DMS153 treated with DMSO at 0.1 percent for 48 hours (cell line): ENCODE measurements around the gene AKAP9.
"Not testable (repeated sequence)": the region's sequence is repeated elsewhere in the genome, so short reads cannot be mapped to it uniquely, and the experiment has no call there.

Experiments used
- DNase-seq: peaks from one replicate; lab custom pipeline; 2025; ENCODE audit not compliant: unreplicated experiment; lab: John Stamatoyannopoulos, UW

AKAP9 gene

GRCh38 chr7:92006046-92006445 lies 65.4 kb downstream of the AKAP9 start:
- DNase-seq, result no peak

- DNase-seq, result no peak
Measured at GRCh38 chr7:92010215-92010614, 69.6 kb downstream of the AKAP9 start.

GRCh38 chr7:92013611-92014010 lies 72.9 kb downstream of the AKAP9 start:
- DNase-seq, result no peak

DNA sequence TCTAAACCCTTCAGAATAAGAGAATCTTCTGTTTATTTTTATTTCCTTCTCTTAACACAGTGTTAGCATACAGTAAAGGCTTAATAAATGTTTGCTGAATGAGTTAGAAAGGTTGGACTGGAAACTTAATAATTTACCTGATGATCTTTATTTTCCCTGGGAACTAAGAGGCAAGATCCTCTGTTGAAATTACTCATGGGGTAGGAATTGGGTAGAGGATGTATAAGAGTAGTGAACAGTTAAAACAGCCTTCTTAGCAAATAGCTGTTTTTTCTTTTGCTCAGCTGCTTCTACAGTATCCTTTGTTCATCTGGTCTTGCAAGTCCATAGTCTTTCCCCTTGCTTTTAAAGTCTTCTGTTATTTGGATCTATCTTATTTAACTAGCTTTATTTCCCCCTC lies 80.0 kb downstream of the AKAP9 start:
- DNase-seq, result no peak

- DNase-seq, result no peak
Measured at GRCh38 chr7:92025260-92025659, 84.6 kb downstream of the AKAP9 start.

- DNase-seq, result not testable (repeated sequence)
Measured at GRCh38 chr7:92026635-92027034, 86.0 kb downstream of the AKAP9 start.

- DNase-seq, result not testable (repeated sequence)
Measured at GRCh38 chr7:92027128-92027527, 86.5 kb downstream of the AKAP9 start.

- no peak for DNase-seq
Measured at GRCh38 chr7:92028226-92028625, 87.6 kb downstream of the AKAP9 start.

DNA sequence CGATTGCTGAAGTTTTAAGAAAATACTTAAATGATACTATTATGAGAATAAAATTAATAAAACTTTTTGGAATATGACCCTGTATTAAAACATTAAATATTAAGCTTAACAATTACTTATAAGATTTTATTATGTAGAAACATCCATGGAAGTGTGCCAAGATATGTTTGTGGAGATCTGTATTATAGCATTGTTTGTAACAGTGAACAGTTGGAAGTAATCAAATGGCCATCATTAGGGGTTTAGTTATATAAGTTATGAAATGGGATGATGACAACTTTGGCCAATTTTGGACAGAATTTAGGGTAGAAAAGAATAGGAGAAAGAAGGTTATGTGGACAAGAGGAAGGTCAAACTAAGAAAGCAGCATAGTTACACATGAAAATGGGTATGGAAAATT lies 88.0 kb downstream of the AKAP9 start:
- no peak for DNase-seq

- no peak for DNase-seq
Measured at GRCh38 chr7:92034116-92034515, 93.5 kb downstream of the AKAP9 start.

DNA sequence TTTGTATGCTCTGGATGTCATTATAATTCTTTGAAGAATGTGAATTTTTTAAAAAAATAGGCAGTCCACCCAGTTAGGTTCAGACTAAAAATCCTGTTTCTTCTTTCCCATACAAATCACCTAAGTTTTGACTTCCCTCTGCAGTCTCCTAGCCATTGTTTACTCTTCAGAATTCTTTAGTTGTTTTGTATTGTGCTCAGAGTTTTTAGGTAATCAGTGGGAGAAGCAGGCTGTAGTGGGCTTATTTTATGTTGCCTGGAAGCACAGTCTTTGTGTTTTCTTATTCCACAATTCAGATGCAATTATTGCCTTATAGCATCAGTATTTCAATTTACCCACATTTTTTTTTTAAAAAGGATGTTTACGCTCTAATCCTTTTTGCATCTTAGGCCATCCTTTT lies 94.9 kb downstream of the AKAP9 start:
- no peak for DNase-seq

DNA sequence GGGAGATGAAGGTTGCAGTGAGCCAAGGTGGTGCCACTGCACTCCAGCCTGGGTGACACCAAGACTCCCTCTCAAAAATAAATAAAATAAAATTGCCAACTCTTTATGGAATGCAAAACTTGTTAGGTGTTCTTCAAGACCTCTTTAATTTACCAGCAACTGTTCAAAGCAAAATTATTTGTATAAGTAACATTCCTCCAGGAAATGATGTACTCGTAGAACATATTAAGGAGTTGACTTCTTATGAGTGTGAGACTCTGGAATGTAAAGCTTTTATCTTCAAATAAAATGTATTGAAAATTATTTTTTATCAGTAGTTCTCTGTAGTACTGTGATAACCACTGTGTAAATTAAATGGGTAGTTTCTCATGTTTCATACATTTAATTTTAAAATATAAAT lies 99.2 kb downstream of the AKAP9 start:
- DNase-seq, result no peak

DNA sequence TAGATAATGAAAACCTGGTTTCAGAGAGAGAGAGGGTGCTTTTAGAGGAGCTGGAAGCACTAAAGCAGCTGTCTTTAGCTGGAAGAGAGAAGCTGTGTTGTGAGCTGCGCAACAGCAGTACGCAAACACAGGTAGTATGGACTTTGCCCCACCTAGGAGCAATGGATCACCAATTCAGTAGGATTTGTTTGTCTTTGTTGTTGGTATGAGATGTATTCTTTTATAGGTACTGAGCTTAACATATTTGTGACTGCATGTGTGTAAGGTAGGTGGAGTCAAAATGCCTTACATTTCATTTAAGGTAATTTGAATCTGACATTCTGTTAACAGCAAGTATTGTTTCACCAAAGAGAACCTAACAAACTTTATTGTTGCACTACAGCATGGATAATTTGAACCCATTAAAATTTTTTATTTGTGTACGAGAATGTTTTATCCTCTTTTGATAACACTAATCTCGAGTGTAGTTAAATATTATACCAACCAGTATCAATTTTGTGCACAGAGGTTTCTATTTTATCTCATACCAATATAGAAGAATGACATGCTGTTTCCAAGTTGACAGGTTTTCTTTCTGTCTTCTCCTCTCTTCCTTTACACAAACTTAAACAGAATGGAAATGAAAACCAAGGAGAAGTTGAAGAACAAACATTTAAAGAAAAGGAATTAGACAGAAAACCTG lies 101.5 kb downstream of the AKAP9 start:
- DNase-seq, result no peak

DNA sequence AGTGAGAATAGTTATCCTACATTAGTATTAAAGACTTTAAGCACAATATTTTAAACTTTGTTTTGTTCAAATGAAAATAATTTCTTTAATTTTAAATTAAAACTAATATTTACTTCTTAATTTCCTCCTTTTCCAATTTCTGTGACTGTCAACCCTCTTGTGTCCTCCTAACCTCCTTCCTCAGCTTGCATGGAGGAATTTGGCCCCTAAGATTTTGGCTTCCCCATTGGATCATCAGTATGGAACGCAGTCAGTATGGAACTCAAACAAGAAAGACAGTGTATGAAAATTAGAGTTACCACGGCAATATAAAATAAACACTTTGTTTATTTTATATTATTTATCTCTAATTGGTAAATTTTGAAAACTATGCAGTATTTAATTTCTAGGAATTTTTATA lies 102.4 kb downstream of the AKAP9 start:
- DNase-seq, result no peak

DNA sequence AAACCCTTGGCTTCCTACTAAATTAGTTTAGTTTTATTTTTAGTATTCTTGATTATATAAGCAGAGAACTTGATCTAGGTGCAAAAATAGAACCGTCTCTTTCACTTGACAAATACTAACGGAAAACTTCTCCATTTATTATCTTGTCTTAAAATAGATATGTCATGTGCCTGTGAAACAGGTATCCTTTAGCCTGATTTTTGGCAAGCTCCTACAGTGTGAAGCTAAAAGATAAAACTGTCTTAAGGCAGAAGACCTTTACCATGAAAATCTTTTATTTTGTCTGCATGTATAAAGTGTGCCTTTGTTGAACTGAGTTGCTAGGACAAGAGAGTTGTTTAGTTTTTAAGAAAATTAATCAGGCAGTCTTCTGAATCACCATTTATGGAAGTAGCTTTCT lies 103.0 kb downstream of the AKAP9 start:
- no peak for DNase-seq

DNA sequence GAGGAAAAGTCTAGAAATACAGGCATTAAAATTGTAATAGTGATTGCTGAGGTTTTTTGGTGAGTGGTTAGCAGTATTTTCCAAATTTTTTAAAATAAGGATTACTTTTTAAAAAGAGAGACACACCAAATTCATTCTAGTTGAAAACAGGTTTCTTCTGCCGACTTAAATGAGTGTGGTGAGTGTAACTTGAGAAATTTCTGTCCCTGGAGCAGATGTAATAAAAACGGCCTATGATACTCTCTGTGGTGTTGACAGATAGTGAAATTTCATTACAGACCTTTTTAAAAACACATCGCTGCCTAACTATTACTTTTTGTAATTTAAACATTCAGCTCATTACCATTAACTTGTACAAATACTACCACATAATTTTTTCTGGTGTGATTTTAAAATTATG lies 103.5 kb downstream of the AKAP9 start:
- DNase-seq, result no peak

DNA sequence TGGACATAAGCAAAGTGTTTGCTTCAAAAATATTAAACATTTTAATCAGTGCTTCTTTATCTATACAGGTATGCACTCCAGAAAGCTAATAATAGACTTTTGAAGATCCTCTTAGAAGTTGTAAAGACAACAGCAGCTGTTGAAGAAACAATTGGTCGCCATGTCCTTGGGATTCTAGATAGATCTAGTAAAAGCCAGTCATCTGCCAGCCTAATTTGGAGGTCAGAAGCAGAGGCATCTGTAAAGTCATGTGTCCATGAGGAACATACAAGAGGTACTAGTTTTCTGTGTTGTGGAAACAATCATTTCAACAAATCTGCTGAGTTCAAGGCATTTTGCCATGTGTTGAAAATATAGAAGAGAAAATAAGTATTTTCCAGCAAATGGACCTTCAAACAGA lies 104.3 kb downstream of the AKAP9 start:
- DNase-seq, result no peak

GRCh38 chr7:92051655-92052054 lies 111.0 kb downstream of the AKAP9 start:
- DNase-seq, result no peak

GRCh38 chr7:92052159-92052558 lies 111.5 kb downstream of the AKAP9 start:
- DNase-seq, result no peak

GRCh38 chr7:92052684-92053083 lies 112.0 kb downstream of the AKAP9 start:
- no peak for DNase-seq

- DNase-seq, result no peak
Measured at GRCh38 chr7:92053312-92053711, 112.7 kb downstream of the AKAP9 start.

GRCh38 chr7:92056286-92056685 lies 115.6 kb downstream of the AKAP9 start:
- DNase-seq, result no peak

GRCh38 chr7:92057375-92057774 lies 116.7 kb downstream of the AKAP9 start:
- DNase-seq, result peak; percentile 60
